ENCODE results near the gene COL1A1.
A peak's percentile ranks its signal among the peaks of the same experiment; 100 is the strongest.

COL1A1 gene

GRCh38 chr17:50151041-50151936 lies 50.1 kb downstream of the COL1A1 start:
- DNase-seq (ENCODE audit: low spot score): peak; percentile 98
- peak; percentile 55 for TF ChIP-seq CTCF (IDR thresholded peaks at IDR 0.05; ENCODE audit: extremely low read depth, insufficient read depth, missing control alignments)
- in situ Hi-C loops (cut with MboI; ENCODE audit: low pct_unique_long_range_greater_than_20kb, low sequenced_read_pairs, unreplicated experiment): no loop called here

- no peak for DNase-seq (ENCODE audit: low spot score)
- in situ Hi-C loops (cut with MboI; ENCODE audit: low pct_unique_long_range_greater_than_20kb, low sequenced_read_pairs, unreplicated experiment): no loop called here
- TF ChIP-seq CTCF (IDR thresholded peaks at IDR 0.05; ENCODE audit: extremely low read depth, insufficient read depth, missing control alignments): no peak
Measured at GRCh38 chr17:50150354-50151040, 50.9 kb downstream of the COL1A1 start, which contains the start of gene PPP1R9B. PPP1R9B (minus strand) TSS chr17:50150677; CDS start chr17:50150513, 164 bp downstream.

GRCh38 chr17:50149417-50150353 lies 51.7 kb downstream of the COL1A1 start:
- DNase-seq (ENCODE audit: low spot score): no peak

GRCh38 chr17:50149091-50149416 lies 52.4 kb downstream of the COL1A1 start:
- in situ Hi-C loops (cut with MboI; ENCODE audit: low pct_unique_long_range_greater_than_20kb, low sequenced_read_pairs, unreplicated experiment): no loop called here
- TF ChIP-seq CTCF (IDR thresholded peaks at IDR 0.05; ENCODE audit: extremely low read depth, insufficient read depth, missing control alignments): no peak
- DNase-seq (ENCODE audit: low spot score): no peak

More at GRCh38 chr17:50149417-50150353, 51.7 kb downstream of the COL1A1 start:
- in situ Hi-C loops (cut with MboI; ENCODE audit: low pct_unique_long_range_greater_than_20kb, low sequenced_read_pairs, unreplicated experiment): no loop called here
- peak; percentile 13 for TF ChIP-seq CTCF (IDR thresholded peaks at IDR 0.05; ENCODE audit: extremely low read depth, insufficient read depth, missing control alignments)

DNA sequence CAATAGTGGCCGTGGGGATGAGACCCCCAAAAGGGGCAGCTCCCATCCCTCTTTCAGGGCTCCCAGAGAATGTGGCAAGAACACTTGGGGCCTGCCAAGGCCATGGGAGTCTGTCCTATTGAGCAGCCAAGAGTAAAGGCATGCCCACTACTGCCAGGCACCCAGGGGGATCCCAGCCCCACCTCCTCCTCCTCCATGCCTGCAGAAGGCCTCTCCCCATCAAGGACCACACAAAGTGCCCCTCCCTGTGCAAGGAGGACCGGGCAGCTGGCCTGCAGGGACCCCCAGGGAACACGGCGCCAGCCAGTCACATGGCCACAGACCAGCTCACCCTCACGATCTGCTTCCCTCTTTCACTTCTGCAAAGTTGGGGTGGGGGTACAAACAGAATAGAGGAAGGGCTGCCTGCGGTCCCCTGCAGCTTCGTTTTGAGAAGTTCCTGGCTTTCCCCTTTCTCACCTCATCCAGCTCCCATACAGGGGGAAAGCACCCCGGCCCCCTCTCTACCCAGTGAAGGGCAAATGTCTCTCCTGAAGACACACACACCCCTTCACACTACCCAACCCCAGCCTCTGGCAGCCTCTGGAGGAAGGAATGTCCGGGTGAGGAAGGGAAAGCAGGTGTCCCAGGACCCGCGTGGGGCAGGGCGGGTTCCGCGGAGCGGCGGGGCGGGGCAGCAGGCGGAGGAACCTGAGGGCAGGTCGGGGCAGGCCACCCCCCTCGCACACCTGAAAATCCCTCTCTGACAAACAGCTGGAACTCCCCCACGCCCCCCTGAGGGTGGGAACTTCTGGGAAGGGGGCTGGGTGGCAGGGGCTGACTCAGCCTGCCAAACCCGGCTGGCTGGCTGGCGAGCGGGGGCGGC lies 53.0 kb downstream of the COL1A1 start:
- TF ChIP-seq CTCF (IDR thresholded peaks at IDR 0.05; ENCODE audit: extremely low read depth, insufficient read depth, missing control alignments): no peak
- DNase-seq (ENCODE audit: low spot score): peak; percentile 89

More for the DNA sequence above, 53.0 kb downstream of the COL1A1 start:
- in situ Hi-C loops (cut with MboI; ENCODE audit: low pct_unique_long_range_greater_than_20kb, low sequenced_read_pairs, unreplicated experiment): no loop called here
